Heart right ventricle (tissue), 16 donors: Measurements from ENCODE around the gene GNB1L. TPM values are rescaled to one million over a fixed set of nuclear protein-coding genes. Genes with fewer than 3 reads are reported as not detected.

Experiments used
- ATAC-seq, 8 donors: fragments of 200-7000 bp; cut with Tn5 transposase; one replicate each; pipeline ENCODE4 v1.9.1; 2020; ENCODE audit warnings: mild to moderate bottlenecking in 8 of 8, moderate library complexity in 8 of 8, moderate number of reproducible peaks in 1 of 8
- DNase-seq, 2 donors: peaks; one replicate each; pipeline ENCODE4 v3.0.0-alpha.2; 2020
- H3K27ac ChIP-seq, 10 donors: fragments of 200-600 bp; sonication (generic) in 2 of 10; one replicate each; pipeline versions ENCODE4 v1.5.0 to v1.8.0; 2020 to 2022; ENCODE audit warnings: mild to moderate bottlenecking in 3 of 10
- H3K27me3 ChIP-seq, 7 donors: fragments of 200-600 bp; one replicate each; pipeline ENCODE4 v1.8.0; 2021 to 2022; ENCODE audit warnings: mild to moderate bottlenecking in 2 of 7
- H3K36me3 ChIP-seq, 9 donors: fragments of 200-600 bp; sonication (generic) in 1 of 9; one replicate each; pipeline versions ENCODE4 v1.5.0 to v1.8.0; 2020 to 2022; ENCODE audit warnings: mild to moderate bottlenecking in 2 of 9
- H3K4me1 ChIP-seq, 9 donors: fragments of 200-600 bp; sonication (generic) in 1 of 9; one replicate each; pipeline versions ENCODE4 v1.5.0 to v1.8.0; 2020 to 2022; ENCODE audit warnings: mild to moderate bottlenecking in 4 of 9
- H3K4me3 ChIP-seq, 10 donors: fragments of 200-600 bp; sonication (generic) in 2 of 10; one replicate each; pipeline versions ENCODE4 v1.5.0 to v1.8.0; 2020 to 2022; ENCODE audit warnings: mild to moderate bottlenecking in 7 of 10, moderate library complexity in 2 of 10
- H3K9me3 ChIP-seq, 11 donors: fragments of 200-600 bp in 10 of 11; sonication (generic) in 2 of 11; one replicate each; pipeline versions ENCODE4 v1.5.0 to v1.8.0; 2013 to 2022; ENCODE audit warnings: mild to moderate bottlenecking in 2 of 11, control low read depth in 1 of 11, moderate library complexity in 1 of 11
- CTCF ChIP-seq, 9 donors: fragments of 200-600 bp; sonication (generic) in 2 of 9; IDR thresholded peaks; one replicate each; pipeline versions ENCODE4 v1.5.0 to v1.8.0; 2021 to 2022; ENCODE audit warnings: antibody characterized with exemption in 9 of 9, mild to moderate bottlenecking in 5 of 9, moderate library complexity in 1 of 9
- WGBS, 2 donors: extraction: QIAGEN DNeasy Blood & Tissue Kit; methylation state at CpG; one replicate each; pipeline ENCODE4 v1.1.7; 2013; ENCODE audit warnings: inconsistent platforms in 1 of 2; 5-methylcytosine and 5-hydroxymethylcytosine counted together
- intact Hi-C, 10 donors: fragments of 100-400 bp; cut with DNase I; formaldehyde crosslinking; loops; one replicate each; pipeline versions ENCODE4 v1.11.1 to v1.14.2; 2022
- polyA plus RNA-seq, 2 donors: library from polyadenylated mRNA; stranded (reverse); fragments of 200-250 nt; gene quantifications; one replicate each; pipeline ENCODE4 v1.2.3, GENCODE V29; 2013
- total RNA-seq, 10 donors: library from RNA; stranded (reverse); fragmentation: NEBNext Ultra II Directional in 3 of 10; extraction: Animal tissue kit (Norgen Biotek cat#: 25700) in 3 of 10; gene quantifications; one replicate each; pipeline versions ENCODE4 v1.2.1 to v1.2.4, GENCODE V29; 2021 to 2023
- donor health status: Arrhythmogenic right ventricular cardiomyopathy.
- donor health status: ischemic (EF 13 %, LVEDD 7.1; RV severe dilation, severe dysfunction).
- donor health status: healthy with polysubstance abuse.
- donor health status: DM: no; HTN: yes; CAD: no.
- donor health status: DM: no; HTN: no; CAD: no.
- donor health status: ischemic (EF 25% LVEDD 6.9; RV normal size, moderate dysfunction).
- donor health status: ischemic (EF 25% LVEDD 5.7; RV mildly dilated, moderate dysfunction).
- donor health status: healthy.
- donor health status: DM: yes; HTN: yes; CAD: no.
- donor health status: Ischemic cardiomyopathy.
- donor health status: ischemic (EF 35%, LVEDD 5.7; RV mildly dilated, moderate dysfunction).
- donor health status: nonischemic (EF 11% LVEDD 7.7; RV severe dilation, severe dysfunction).
- donor health status: DM: yes; HTN: yes; CAD: no.
- donor health status: PGD.
- donor health status: ischemic (EF 29% LVEDD 5.4; RV normal size, mild dysfunction).
- donor health status: nonischemic (EF 23%, LVEDD 6.1; RV moderate dilation, normal function).

Gene GNB1L
- total and polyA plus RNA-seq, 12 donors, result 0.76 to 9.3 (median 1.9) TPM

- no peak overlapping the region for H3K27ac ChIP-seq
- peaks cover 7 to 37% (median 25%) of the 10 kb centered on the region in 9 donors for H3K4me1 ChIP-seq
- no peaks in the 10 kb centered on the region for H3K36me3 ChIP-seq
- H3K9me3 ChIP-seq, result no peaks in the 10 kb centered on the region
- peaks cover 44 to 92% (median 86%) of the 10 kb centered on the region in 7 donors for H3K27me3 ChIP-seq
- intact Hi-C loops, result loop anchor here in 1 of 10 donors (10.0 kb wide), 1 partner anchor 74 kb away; no protein-coding TSS in a partner anchor
- DNase-seq (peak in 1 of 2 donors; percentile 10), ATAC-seq (no peak)
- TF ChIP-seq CTCF (IDR thresholded peaks at IDR 0.05), result no peak
- 88 to 89% methylated on average over 24 to 25 of the region's 25 CpGs for WGBS, 2 donors
- H3K4me3 ChIP-seq, result no peak overlapping the region
These were observed 84.1 kb downstream of the GNB1L start for GRCh38 chr22:19770349-19771220.

DNA sequence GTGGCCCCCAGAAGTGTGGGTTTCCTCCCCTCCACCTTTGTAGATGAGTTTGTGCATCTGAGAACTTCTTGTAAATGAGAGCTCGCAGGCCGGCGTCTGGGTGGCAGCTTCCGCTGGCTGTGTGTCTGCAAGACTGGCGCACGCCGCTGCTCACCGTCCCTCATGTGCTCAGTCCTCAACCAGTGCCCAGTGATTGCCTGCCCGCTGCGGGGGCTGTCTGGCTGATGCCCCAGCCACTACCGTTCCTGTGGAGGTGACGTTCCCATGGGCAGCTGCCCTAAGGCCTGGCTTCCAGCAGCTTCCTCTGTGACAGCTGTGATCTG lies 85.3 kb downstream of the GNB1L start:
- ATAC-seq (no peak), DNase-seq (no peak)
- Histone ChIP-seq H3K27ac (no peak overlapping the region), H3K36me3 (no peaks in the 10 kb centered on the region), H3K27me3 (peaks cover 53 to 99% (median 94%) of the 10 kb centered on the region in 7 donors), H3K4me3 (no peak overlapping the region), H3K9me3 (no peaks in the 10 kb centered on the region), H3K4me1 (peaks cover 7 to 41% (median 25%) of the 10 kb centered on the region in 9 donors)
- intact Hi-C loops, result no loop called here
- 95 to 96% methylated on average over 12 of the region's 12 CpGs for WGBS, 2 donors
- no peak for TF ChIP-seq CTCF (IDR thresholded peaks at IDR 0.05)

DNA sequence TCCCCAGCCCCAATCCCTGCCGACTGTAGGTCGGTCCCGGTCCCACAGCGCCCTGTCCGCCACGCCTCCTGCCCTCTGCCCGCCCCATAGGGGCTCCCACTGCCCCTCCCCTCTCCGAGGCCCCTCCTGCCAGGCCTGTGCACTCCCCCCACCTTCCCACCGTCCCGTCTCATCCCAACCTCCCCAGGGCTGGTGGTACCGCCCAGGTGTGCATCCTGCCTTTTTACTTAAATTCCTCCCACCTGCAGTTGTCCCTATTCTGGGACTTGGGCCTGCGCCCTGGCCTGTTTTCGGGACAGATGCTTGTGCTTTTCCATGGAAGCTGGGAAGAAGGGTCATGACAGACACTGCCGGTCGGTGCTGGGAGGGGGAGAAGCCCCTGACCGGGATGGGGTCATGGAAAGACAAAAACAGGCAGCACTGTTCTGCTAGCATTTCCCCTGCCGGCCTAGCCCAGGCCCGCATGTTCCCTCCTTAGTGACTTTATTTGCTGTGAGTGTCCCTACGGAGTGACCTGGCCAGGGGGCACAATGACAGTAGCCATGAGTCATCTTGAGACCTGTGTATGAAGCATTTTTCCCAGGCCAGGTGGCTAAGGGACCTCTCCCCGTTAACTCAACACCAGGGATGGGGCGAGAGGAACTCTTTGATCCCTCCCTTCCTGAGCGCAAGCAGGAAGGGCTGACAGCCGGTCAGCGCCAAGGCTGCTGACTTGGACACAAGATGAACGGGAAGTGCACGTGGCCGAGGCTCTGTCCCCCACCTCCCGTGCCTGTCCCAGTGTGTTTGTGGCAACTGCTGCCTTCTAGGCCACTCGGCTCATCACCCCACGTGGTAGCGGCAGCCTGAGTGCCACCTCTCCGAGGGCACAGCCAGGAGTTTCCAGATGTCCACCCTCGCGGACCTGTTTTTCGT lies 87.0 kb downstream of the GNB1L start:
- H3K27me3 ChIP-seq, result peaks cover 70 to 99% (median 98%) of the 10 kb centered on the region in 7 donors
- H3K36me3 ChIP-seq, result no peaks in the 10 kb centered on the region
- WGBS, 2 donors, result 17 to 21% methylated on average over 35 of the region's 35 CpGs
- intact Hi-C loops, result no loop called here
- H3K4me1 ChIP-seq, result peaks cover 7 to 31% (median 19%) of the 10 kb centered on the region in 9 donors
- H3K4me3 ChIP-seq, result peak overlapping the region in 8 of 10 donors; percentile 26 to 47 (median 40)
- DNase-seq, result peak; percentile 24 to 31
- TF ChIP-seq CTCF (IDR thresholded peaks at IDR 0.05), result no peak
- ATAC-seq, result peak; percentile 9 to 69 (median 36)
- no peaks in the 10 kb centered on the region for H3K9me3 ChIP-seq
- peak overlapping the region in 1 of 10 donors; percentile 66 for H3K27ac ChIP-seq
